ENCODE results near the gene SIRT5.

SIRT5 gene

DNA sequence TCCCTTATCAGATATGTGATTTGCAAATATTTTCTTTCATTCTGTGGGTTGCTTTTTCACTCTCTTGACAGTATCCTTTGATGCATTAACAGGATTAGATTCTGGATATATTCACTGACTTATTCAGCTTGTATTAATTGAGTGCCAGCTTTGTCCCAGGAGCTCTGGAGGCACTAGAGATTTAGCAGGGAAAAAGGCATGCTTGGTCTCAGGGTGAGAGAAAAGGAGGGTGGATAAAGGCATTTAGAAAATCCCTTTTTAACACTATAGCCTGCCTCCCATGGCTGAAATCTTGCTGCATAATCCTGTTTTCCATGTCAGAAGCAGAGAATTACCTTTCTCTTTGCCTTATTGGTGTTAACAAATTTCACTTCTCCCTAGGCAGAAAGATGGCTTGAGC lies 28.5 kb upstream of the SIRT5 start:
- DNase-seq, result no peak
- intact Hi-C loops (cut with DNase I), result loop anchor here (10.0 kb wide), 1 partner anchor 201 kb away; no protein-coding TSS in a partner anchor

DNA sequence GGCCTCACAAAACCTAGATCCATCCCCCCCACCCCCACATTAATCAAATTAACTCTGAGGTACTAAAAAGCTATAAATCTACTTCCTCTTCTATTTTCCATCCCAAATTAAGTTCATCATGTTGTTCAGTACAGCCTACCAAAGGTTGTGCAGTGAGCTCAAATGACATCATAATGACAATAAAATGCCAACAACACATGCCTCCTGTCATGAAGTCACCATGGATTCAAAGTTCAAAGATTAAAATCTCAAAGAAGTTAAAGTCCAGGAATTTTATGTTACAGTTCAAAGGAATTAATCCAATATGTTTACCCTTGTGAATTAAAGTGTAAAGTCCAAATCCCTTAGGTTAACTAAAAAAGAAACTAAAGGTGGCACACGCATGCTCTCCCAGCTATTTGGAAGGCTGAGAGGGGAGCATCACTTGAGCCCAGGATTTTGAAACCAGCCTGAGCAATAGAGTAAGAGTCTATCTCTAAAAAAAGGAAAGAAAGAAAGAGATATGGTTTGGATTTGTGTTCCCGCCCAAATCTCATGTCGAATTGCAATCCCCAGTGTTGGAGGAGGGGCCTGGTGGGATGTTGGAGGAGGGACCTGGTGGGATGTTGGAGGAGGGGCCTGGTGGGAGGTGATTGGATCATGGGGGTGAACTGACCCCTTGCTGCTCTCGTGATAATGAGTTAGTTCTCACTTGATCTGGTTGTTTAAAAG lies 25.7 kb upstream of the SIRT5 start:
- peak in 1 of 42 donors; percentile 7 for DNase-seq
- intact Hi-C loops (cut with DNase I), result loop anchor here (10.0 kb wide), 1 partner anchor 204 kb away; no protein-coding TSS in a partner anchor

DNA sequence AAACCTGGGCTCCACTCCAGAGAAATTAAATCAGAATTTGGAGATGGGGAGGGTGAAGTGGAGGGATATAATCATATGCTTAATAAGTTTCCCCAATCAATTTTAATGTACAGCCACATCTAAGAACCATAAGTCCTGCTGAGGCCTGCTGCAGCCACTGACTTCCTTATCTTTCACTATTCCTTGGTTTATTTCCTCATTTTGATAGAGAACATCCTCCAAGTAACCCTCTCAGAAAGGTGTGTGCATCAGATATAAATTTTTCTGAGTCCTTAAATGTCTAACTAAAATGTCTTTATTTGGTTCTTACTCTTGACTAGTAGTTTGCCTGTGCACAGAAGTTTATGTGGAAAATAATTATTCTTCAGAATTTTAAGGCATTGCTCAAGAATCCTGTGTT lies 23.7 kb upstream of the SIRT5 start:
- DNase-seq, result no peak
- intact Hi-C loops (cut with DNase I), result no loop called here

DNA sequence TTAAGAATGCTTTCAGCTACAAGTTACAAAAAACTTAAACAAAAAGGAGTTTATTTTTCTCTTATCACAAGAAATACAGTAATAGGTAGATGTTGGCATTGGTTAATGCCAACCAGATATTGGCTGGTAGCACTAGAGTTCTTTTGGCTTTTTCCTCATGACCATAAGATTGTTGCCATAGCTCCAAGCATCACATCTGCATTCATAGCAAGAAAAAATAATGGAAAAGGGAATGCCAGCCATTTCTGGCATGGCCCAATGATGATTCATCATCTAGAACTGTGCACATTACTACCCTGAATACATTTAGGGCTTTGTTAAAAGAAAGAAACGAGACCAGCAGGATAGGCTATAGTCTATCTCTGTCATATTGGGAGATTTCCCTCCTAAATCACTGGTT lies 20.8 kb upstream of the SIRT5 start:
- DNase-seq, result no peak
- intact Hi-C loops (cut with DNase I), result no loop called here

DNA sequence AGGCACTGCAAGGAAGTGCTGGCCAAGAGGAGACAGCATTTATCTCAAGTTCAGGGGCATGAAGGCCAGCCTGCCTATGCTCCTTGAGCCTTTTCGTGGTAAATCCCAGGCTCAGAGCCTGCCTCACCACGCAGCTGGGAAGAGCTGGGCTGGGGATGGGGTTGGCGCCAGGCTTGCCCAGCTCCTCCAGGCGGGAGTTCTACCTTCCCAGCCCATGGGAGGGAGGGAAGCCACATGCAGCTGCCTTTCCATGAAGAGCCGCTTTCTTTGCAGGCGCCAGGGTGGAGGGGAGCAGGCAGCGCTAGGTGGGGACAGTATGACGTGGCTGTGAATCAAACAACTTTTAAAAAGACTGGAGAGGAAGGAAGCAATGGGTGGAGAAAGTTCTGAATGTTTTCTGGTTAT lies 19.5 kb upstream of the SIRT5 start:
- intact Hi-C loops (cut with DNase I), result no loop called here
- peak; percentile 35 to 86 (median 64) for DNase-seq

DNA sequence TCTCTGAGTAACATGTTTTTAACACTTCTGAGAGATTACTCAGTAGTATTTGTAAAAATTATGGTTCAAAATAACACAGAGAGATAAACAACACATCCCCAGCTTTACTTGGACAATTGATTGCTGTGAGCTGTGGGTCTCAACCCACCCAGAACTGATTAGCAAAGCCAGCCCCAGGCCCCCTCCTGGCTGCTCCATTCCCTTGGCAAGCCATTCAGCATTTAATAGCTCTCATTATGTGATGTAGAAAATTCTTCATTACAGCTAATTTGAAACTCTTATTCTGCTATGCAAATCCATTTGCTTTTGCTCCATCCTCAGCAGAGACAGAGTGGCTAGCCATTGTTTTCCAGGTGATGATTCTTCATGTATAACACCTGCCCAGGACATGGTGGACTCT lies 16.6 kb upstream of the SIRT5 start:
- no peak for DNase-seq
- intact Hi-C loops (cut with DNase I), result no loop called here

DNA sequence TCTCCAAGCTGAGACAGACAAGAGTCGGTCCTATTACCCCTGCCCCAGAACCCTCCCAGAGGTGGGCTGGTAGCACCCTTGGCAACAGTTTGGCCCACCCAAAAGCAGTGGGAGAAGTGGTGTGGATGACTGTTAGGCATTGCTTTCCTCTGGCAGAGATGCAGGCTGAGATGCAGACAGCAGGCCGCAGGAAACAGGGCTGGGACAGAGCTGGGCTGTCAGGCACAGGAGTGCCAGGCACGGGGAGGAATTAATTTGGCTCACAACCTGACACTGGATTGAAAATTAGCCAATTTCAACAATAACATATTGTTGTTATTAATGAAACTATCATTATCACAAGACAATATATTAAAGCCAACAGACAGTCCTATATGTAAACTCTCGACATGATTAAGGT lies 15.7 kb upstream of the SIRT5 start:
- DNase-seq, result peak in 21 of 42 donors; percentile 11 to 61 (median 39)
- intact Hi-C loops (cut with DNase I), result no loop called here

DNA sequence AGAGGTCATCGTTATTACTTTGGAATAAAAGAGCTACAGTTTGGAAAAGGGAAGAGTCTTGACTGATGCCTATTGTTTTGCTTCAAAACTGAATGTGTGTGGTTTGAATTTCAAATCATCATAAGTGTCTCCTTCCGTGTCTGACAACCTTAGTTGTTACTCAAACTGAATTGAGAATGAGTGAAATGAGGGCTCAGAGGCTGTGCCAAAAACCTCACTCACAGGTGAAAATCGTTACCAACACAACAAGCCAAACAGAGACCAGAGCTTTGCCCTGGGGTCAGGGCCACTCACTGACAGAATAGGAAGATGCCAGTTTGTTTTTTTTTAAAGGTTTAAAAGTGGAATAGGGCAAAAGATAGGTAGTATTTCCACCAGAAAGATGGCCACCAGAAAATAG lies 15.2 kb upstream of the SIRT5 start:
- intact Hi-C loops (cut with DNase I), result no loop called here
- peak in 1 of 42 donors; percentile 8 for DNase-seq

DNA sequence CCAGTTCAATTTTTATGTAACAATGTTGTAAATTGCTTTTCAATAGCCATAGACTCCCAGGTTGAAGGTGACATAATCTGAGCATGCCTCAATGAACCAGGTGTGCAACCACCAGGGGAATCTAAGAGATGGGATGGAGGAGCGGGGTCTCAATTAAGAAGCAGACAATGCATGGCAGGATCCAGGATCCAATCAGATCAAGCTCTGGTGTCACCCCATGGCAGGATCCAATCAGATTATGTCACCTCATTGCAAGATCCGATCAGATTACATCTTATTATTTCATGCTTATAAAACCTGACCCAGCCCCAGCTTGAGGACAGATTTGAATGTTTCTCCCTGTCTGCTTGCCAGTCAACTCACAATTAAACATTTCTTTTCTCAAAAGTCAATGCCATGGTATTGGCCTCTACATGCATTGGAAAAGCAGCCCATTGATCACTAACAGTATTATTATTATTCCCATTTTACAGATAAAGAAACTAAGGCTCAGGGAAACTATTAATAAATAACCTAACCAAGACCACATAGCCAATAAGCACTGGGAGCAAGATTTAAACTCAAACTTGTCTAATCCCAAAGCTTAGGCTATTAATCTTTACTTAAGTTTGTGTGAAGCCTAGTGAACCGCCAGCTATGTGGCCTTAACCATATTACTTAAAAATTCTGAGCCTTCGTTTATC lies 14.3 kb upstream of the SIRT5 start:
- intact Hi-C loops (cut with DNase I), result no loop called here
- DNase-seq, result no peak

DNA sequence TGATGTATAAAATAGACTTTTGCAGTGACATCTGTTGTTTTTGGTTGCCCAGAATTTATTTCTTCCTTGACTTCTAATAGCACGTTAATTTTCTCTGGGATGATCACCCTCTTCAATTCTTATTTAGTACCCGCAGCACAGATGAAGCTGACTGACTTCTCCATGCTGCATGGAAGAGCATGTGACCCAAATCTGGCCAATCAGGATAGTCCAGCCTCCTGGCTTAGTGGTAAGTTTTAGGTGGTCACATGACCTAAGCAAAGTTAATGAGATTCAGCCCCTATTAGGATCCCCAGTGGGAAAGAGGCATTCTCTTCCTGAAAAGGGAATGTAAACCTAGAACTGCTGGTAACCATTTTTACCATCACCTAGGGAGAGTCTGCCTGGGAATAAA lies 13.8 kb upstream of the SIRT5 start:
- DNase-seq, result no peak
- intact Hi-C loops (cut with DNase I), result no loop called here

DNA sequence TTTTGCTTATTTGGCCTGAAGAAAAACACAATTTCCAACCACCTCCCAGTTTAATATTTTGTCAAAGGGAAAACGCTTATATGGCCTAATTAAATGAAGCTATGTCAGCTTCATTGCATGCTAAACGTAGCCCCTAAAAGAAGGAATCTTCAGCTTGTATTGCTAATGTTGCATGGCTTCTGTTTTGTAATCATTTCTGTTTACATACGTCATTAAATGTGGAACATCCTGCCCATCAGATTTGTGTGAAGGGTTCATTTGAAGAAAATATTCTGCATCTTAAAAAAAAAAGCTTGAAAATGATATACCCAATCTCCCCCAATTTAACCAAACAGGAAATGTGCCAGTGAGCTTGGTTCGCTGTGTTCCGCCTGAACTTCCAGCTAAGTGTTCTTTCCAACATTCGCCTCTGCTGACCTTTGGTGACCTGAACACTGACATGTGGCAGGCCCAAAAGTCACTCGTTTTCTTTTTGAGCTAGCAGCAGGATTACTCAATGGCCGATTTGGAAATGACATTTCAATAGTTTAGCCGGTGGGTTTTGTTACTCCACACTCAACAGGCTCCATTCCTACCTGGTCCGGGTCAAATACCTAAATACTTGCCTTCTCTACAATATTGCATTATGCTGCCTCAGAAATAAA lies 12.7 kb upstream of the SIRT5 start:
- no peak for DNase-seq
- intact Hi-C loops (cut with DNase I), result no loop called here

DNA sequence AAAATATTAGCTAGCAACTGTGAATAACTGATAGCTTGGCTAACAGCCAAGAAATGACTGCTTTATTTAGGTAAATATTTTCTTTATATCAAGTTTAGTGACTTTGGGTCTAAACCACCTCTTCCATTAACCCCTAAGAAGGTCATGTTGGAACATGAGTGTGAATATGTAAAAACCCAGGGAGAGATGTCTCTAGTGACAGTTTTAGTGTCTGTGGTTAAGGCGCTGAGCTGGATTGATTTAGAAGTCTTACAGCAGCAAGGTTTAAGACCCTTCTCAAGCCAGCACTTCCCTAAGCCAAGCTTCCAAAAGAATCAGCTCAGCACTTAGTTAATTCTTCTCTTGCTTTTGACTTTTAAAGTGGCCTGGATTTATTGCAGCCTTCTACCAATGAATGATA lies 11.4 kb upstream of the SIRT5 start:
- DNase-seq, result no peak
- intact Hi-C loops (cut with DNase I), result no loop called here

DNA sequence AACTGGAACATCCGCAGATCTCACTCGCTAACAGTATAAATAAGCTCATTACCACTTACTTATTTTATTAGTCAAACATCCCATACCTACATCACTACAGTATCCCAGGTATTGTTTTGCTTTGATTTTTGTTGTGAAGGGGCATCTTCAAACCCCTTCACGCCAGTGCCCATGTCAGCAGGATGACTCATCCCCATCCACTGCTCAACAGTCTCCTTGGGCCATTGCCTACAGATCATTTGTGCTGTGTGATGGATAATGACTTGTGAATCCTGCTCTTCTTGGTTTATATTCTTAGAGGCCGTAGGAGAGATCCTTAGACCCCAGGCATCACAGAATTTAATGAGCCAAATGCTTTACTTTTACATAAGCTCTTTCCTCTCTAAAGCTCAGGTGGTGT lies 8.5 kb upstream of the SIRT5 start:
- intact Hi-C loops (cut with DNase I), result no loop called here
- no peak for DNase-seq

DNA sequence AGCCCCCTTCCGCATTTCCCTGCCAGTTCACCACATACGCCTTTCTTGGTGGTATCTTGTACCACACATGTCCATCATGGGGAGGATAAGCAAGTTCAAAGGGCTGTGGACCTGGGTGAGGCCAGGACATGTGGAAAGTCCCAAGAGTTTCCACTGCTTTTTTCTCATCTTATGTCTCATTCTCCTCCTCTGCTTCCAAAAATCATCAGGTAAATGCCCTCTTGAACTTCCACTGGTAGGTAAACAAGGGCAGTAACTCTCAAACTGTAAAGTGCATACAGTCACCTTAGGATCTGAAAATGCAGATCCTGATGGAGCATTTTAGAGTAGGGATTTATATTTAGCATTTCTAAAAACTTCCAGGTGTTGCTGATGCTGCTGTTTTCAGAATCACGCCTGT lies 7.9 kb upstream of the SIRT5 start:
- DNase-seq, result no peak
- intact Hi-C loops (cut with DNase I), result no loop called here

DNA sequence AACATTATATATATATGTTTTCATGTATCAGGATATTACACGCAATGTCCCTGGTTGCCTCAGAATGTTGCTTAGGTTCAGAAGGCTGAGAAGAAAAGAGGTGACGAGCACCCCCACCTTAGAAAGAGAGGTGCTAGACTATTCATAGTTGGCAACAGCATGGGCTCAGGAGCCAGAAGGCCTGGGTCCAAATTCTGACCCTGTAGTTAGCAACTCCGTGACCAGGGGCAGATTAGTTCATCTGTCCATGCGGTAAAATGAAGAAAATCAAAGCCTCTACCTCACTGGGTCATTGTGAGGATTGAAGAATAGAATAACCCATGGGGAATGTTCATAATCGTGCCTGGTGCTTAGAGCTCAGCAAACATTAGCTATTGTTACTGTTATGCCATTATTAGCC lies 5.4 kb upstream of the SIRT5 start:
- intact Hi-C loops (cut with DNase I), result no loop called here
- no peak for DNase-seq

DNA sequence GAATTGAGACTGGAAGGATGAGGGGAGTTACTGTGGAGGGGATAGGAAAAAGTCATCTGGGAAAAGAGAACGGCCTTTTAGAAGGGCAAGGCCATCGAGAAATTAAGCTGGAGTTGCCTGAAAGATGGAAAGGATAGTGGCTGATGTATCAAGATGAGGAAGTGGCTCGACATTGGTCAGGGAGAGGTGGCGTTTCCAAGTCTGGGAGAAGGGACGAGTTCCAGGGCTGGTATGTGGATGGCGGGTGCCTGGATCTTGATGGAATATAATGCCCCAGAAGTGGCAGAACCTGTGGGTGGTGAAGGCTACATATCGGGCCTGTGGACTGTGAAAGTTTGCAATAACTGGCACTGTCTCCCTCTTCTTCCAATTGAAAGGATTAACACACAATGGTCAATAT lies 2.2 kb upstream of the SIRT5 start:
- DNase-seq, result no peak
- intact Hi-C loops (cut with DNase I), result loop anchor here (5.0 to 10.0 kb wide), 4 partner anchors 117 to 237 kb away; partner anchors contain the start of gene RANBP9

DNA sequence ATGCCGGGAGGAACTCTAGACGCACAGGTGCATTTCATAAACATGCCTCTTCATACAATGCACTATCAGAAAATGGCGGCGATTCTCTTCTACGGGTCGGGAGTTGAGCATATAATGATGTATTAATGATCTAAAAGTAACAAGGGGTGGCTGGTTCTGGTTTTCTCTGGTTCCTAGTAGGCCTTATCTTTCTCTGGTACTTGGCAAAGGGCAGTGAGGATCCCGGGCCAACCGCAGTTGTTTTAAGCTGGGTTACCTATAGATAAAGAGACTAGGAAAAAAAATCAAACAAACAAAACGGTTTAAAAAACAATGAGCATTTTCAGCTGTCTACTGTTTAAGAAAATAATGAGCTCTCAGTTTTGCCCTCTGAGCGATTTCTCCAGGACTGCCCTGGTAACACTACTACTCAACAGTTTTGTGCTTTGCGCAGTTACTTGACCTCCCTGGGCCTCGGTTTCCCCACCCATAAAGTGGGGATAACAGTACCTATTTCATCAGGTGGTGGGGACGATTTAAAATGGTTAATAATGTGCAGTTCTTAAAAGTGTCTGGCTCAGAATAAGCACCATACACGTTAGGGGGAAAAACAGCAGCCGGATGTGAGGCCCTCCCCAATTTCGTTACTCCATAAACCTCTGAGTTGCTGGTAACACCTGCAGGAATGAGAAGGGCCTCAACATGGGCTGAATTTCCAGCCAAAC lies 1.3 kb upstream of the SIRT5 start:
- DNase-seq, result no peak
- intact Hi-C loops (cut with DNase I), result loop anchor here (5.0 to 10.0 kb wide), 4 partner anchors 118 to 238 kb away; partner anchors contain the start of gene RANBP9

DNA sequence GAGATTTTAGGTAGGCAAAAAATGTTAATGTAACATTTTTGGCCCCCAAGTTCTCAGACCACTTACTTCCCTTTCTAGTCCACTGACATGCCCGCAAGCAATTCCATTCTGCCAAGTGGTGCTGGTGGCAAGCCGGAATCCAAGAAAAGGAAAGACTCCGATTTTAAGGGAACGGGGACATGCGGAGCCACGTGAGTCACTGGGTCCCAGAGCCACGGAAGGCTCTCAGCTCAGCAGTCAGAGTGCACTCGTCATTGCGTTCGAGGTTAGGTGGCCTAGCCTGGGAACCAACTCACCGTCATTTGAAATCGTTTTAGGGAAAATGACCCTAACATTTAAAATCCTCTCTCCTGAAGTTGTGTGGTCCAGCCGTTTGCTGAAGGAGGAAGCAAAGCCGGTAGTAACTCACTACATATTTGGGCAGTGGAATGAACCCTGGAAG lies 711 bp upstream of the SIRT5 start:
- DNase-seq, result peak in 41 of 42 donors; percentile 7 to 80 (median 44)
- intact Hi-C loops (cut with DNase I), result loop anchor here (1.0 to 10.0 kb wide), 5 partner anchors 42 to 239 kb away; partner anchors contain the start of genes NOL7 and RANBP9

DNA sequence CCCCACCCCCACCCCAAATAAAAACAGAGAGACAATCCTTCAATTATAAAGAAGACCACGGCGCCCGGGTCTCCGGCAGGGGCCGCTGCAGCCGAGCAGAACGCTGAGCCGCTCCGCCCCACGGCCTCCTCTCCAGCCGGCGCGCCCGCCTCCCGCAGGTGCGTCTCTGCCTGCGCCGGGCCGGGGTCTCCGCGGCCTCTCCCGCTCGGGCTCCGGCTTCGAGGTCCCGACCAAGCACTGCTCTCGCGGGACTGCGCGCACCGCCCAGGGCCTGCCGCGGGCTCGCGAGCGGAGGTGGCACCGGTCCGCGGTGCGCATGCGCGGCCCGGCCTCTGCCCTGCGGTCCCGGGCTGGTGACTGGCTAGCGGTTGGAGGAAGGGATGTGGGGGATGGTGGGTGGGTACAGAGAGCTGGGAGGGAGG lies 241 bp upstream of the SIRT5 start:
- intact Hi-C loops (cut with DNase I), result loop anchor here (1.0 to 10.0 kb wide), 5 partner anchors 41 to 239 kb away; partner anchors contain the start of genes NOL7 and RANBP9

More for the DNA sequence above, 241 bp upstream of the SIRT5 start:
- peak; percentile 69 to 95 (median 90) for DNase-seq
